Measurements from ENCODE around the gene TMEM43. TPM values are rescaled to one million over a fixed set of nuclear protein-coding genes. Genes with fewer than 3 reads are reported as not detected.

TMEM43 gene
- total RNA-seq, 1 experiment from 2014 or later = 36.7 TPM

- H3K56ac ChIP-seq (ENCODE audit: insufficient read length, low read depth, low read length) = no peak overlapping the region
- no peaks in the 10 kb centered on the region for H4K20me1 ChIP-seq (ENCODE audit: control insufficient read depth, insufficient read depth, insufficient read length)
- H3K9me3 ChIP-seq (ENCODE audit: control insufficient read depth, low read depth, low read length) = no peaks in the 10 kb centered on the region
- no peak overlapping the region for H2BK5ac ChIP-seq (ENCODE audit: insufficient read length, low read length)
- H2AFZ ChIP-seq (ENCODE audit: low read length) = no peak overlapping the region
- H3K27ac ChIP-seq (ENCODE audit: insufficient read length, low read depth, low read length) = no peak overlapping the region
- no peak overlapping the region for H3K23ac ChIP-seq (ENCODE audit: insufficient read length, low read depth, low read length)
- no peaks in the 10 kb centered on the region for H3K27me3 Mint-ChIP-seq (ENCODE audit: low read depth)
- H3K4me3 Mint-ChIP-seq = peak overlapping the region; percentile 98
- no peak overlapping the region for H3K14ac ChIP-seq (ENCODE audit: insufficient read depth, low read length)
- no peak for DNase-seq
- WGBS (ENCODE audit: extremely low coverage, insufficient read length, low lambda C conversion rate) = no CpG with 5 or more reads among the region's 1 CpG
- peaks cover 0 to 3% of the 10 kb centered on the region in 2 experiments; a peak in 1 of 5 replicates for H3K9me3 Mint-ChIP-seq
- no peaks in the 10 kb centered on the region for H3K4me1 ChIP-seq (ENCODE audit: insufficient read depth, low read length)
- no peak for TF ChIP-seq CTCF (conservative IDR thresholded peaks at IDR 0.05)
- H2AK5ac ChIP-seq (ENCODE audit: insufficient read length, low read length) = no peak overlapping the region
- no peak overlapping the region for H3T11ph ChIP-seq (ENCODE audit: low read length)
- H3K4me1 Mint-ChIP-seq = peaks cover 26 to 33% of the 10 kb centered on the region in 2 experiments
- H4K91ac ChIP-seq (ENCODE audit: insufficient read length, low read depth, low read length) = no peak overlapping the region
- no peak overlapping the region for H4K5ac ChIP-seq (ENCODE audit: insufficient read length, low read depth, low read length)
- peaks cover 13% of the 10 kb centered on the region for H3K23me2 ChIP-seq (ENCODE audit: insufficient read length, low read depth, low read length, poor library complexity, severe bottlenecking)
- no peak overlapping the region for H4K8ac ChIP-seq (replicated peaks; ENCODE audit: insufficient read length, low read depth, low read length)
- no peak overlapping the region for H3K18ac ChIP-seq (ENCODE audit: insufficient read length, low read depth, low read length)
- no peak overlapping the region for H2BK12ac ChIP-seq (ENCODE audit: insufficient read length, low read depth, low read length)
- H3K36me3 Mint-ChIP-seq (ENCODE audit: insufficient read depth in 1 of 3, low read depth in 3 of 3) = peaks cover 16 to 31% (median 28%) of the 10 kb centered on the region in 3 experiments
- H3K9ac ChIP-seq (ENCODE audit: extremely low read depth, insufficient read length, low read length) = peak overlapping the region; percentile 99
- no peak overlapping the region for H2BK15ac ChIP-seq (ENCODE audit: low read depth, low read length)
- H3K79me2 ChIP-seq (ENCODE audit: insufficient read depth, low read length) = peaks cover 11% of the 10 kb centered on the region; the same call in 1 of the 2 replicates
- peak overlapping the region; percentile 86 for H3K4me2 ChIP-seq (ENCODE audit: insufficient read depth, insufficient read length, low read length)
- no peak overlapping the region for H2BK20ac ChIP-seq (ENCODE audit: low read depth, low read length, poor library complexity, severe bottlenecking)
- H3K4ac ChIP-seq (ENCODE audit: low read depth, low read length) = no peak overlapping the region
- H2BK120ac ChIP-seq (ENCODE audit: low read depth, low read length, poor library complexity, severe bottlenecking) = no peak overlapping the region
- H3K27ac Mint-ChIP-seq = peak overlapping the region in 2 of 3 experiments; percentile 14 to 100; a peak in 3 of 7 replicates
- H3K79me1 ChIP-seq (ENCODE audit: insufficient read depth, low read depth, low read length, poor library complexity, severe bottlenecking) = peaks cover 2% of the 10 kb centered on the region
- H3K27me3 ChIP-seq (ENCODE audit: insufficient read depth, low read length) = no peaks in the 10 kb centered on the region
These were observed 54.9 kb downstream of the TMEM43 start for GRCh38 chr3:14179795-14180194.
